Trophoblast cell (in vitro differentiated cells and primary cell): ENCODE results near the gene TRAF3IP1.

Source experiments
- DNase-seq, 2 donors: peaks; one replicate each; pipeline ENCODE4 v3.0.0-alpha.2; 2016
- H2AFZ ChIP-seq: 2 replicates; pipeline ENCODE4 v1.6.1; 2013; ENCODE audit warnings: low read length, moderate library complexity, mild to moderate bottlenecking; ENCODE audit not compliant: insufficient read depth, poor library complexity
- H2AK5ac ChIP-seq: 2 replicates; pipeline ENCODE4 v1.6.1; 2013; ENCODE audit warnings: mild to moderate bottlenecking, low read length
- H2BK120ac ChIP-seq: 2 replicates; pipeline ENCODE4 v1.6.1; 2013; ENCODE audit warnings: low read length, mild to moderate bottlenecking, moderate library complexity; ENCODE audit not compliant: insufficient read depth, poor library complexity
- H2BK12ac ChIP-seq: 2 replicates; pipeline ENCODE4 v1.6.1; 2013; ENCODE audit warnings: mild to moderate bottlenecking, low read length, moderate library complexity
- H2BK5ac ChIP-seq: 2 replicates; pipeline ENCODE4 v1.6.1; 2013; ENCODE audit warnings: low read length, low read depth, moderate library complexity, mild to moderate bottlenecking; ENCODE audit not compliant: poor library complexity
- H3K14ac ChIP-seq: 2 replicates; pipeline ENCODE4 v1.6.1; 2013; ENCODE audit warnings: mild to moderate bottlenecking, low read length
- H3K18ac ChIP-seq: 2 replicates; pipeline ENCODE4 v1.6.1; 2013; ENCODE audit warnings: mild to moderate bottlenecking, low read length
- H3K23ac ChIP-seq: 2 replicates; pipeline ENCODE4 v1.6.1; 2013; ENCODE audit warnings: low read length
- H3K27ac ChIP-seq: 2 replicates; pipeline ENCODE4 v1.5.1; 2013; ENCODE audit warnings: low read depth, mild to moderate bottlenecking, inconsistent platforms, low read length, moderate library complexity
- H3K27me3 ChIP-seq: 2 replicates; pipeline ENCODE4 v1.6.1; 2013; ENCODE audit warnings: inconsistent platforms, mild to moderate bottlenecking, low read length, moderate library complexity; ENCODE audit not compliant: insufficient read depth
- H3K36me3 ChIP-seq, 2 experiments: 1 replicate in 1 of 2; 2 replicates in 1 of 2; pipeline ENCODE4 v1.6.1; 2013; ENCODE audit warnings: low read length in 2 of 2, mild to moderate bottlenecking in 2 of 2, moderate library complexity in 1 of 2; ENCODE audit not compliant: insufficient read depth in 2 of 2, control insufficient read depth in 1 of 2
- H3K4ac ChIP-seq: 2 replicates; pipeline ENCODE4 v1.6.1; 2013; ENCODE audit warnings: low read depth, mild to moderate bottlenecking, low read length, moderate library complexity
- H3K4me1 ChIP-seq, 2 experiments: 1 replicate in 1 of 2; 2 replicates in 1 of 2; pipeline ENCODE4 v1.6.1; 2013; ENCODE audit warnings: low read length in 2 of 2, mild to moderate bottlenecking in 2 of 2, moderate library complexity in 1 of 2; ENCODE audit not compliant: insufficient read depth in 2 of 2, control insufficient read depth in 1 of 2
- H3K4me2 ChIP-seq: 2 replicates; pipeline ENCODE4 v1.6.1; 2013; ENCODE audit warnings: inconsistent platforms, mild to moderate bottlenecking, low read length, moderate library complexity
- H3K4me3 ChIP-seq: 2 replicates; pipeline ENCODE4 v1.5.1; 2013; ENCODE audit warnings: mild to moderate bottlenecking, low read depth, low read length, inconsistent platforms
- H3K79me1 ChIP-seq: one replicate; pipeline ENCODE4 v1.6.1; 2013; ENCODE audit warnings: low read length
- H3K79me2 ChIP-seq: 2 replicates; pipeline ENCODE4 v1.6.1; 2013; ENCODE audit warnings: low read length, mild to moderate bottlenecking; ENCODE audit not compliant: control insufficient read depth, insufficient read depth, poor library complexity
- H3K9ac ChIP-seq: 2 replicates; pipeline ENCODE4 v1.6.1; 2013; ENCODE audit warnings: mild to moderate bottlenecking, low read length
- H3K9me3 ChIP-seq: 2 replicates; pipeline ENCODE4 v1.6.1; 2013; ENCODE audit warnings: low read depth, mild to moderate bottlenecking, control low read depth, inconsistent platforms, low read length; ENCODE audit not compliant: insufficient read depth
- H4K12ac ChIP-seq: 2 replicates; pipeline ENCODE4 v1.6.1; 2013; ENCODE audit warnings: low read depth, mild to moderate bottlenecking, low read length, moderate library complexity
- H4K8ac ChIP-seq: 2 replicates; pipeline ENCODE4 v1.6.1; 2013; ENCODE audit warnings: low read depth, mild to moderate bottlenecking, low read length, moderate library complexity
- H4K91ac ChIP-seq: one replicate; pipeline ENCODE4 v1.6.1; 2013; ENCODE audit warnings: low read depth, mild to moderate bottlenecking, low read length, moderate library complexity
- WGBS: extraction: QIAGEN DNeasy Blood & Tissue Kit; methylation state at CpG from one replicate; pipeline ENCODE4 v1.1.7; 2013; ENCODE audit warnings: missing lambda C conversion rate; ENCODE audit not compliant: insufficient read length, insufficient coverage; ENCODE audit errors: extremely low coverage; 5-methylcytosine and 5-hydroxymethylcytosine counted together

TRAF3IP1 gene

DNA sequence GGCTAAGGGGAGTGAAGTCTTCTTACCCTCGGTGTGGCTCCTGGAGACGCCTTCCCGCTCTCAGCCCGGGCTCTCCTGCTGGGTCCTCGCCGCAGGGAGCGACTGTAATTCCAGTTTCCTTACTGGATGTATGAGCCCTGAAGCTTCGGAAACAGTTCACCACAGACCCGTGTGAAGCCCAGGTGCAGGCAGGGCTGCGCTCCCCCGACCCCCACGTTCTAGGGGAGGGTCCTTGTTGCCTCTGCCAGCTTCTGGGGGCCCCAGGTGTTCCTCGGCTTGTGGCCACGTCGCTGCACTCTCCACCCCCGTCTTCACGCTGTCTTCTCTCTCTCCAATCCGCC lies 101.3 kb downstream of the TRAF3IP1 start:
- Histone ChIP-seq H3K18ac (no peak overlapping the region), H3K79me1 (peaks cover 6% of the 10 kb centered on the region), H2BK120ac (no peak overlapping the region), H4K91ac (no peak overlapping the region), H2BK12ac (no peak overlapping the region), H3K23ac (no peak overlapping the region), H3K14ac (no peak overlapping the region), H3K4ac (no peak overlapping the region), H3K27ac (no peak overlapping the region), H2AFZ (no peak overlapping the region), H2AK5ac (no peak overlapping the region), H4K12ac (no peak overlapping the region), H2BK5ac (no peak overlapping the region), H3K4me3 (no peak overlapping the region), H3K4me2 (no peak overlapping the region), H3K9me3 (no peaks in the 10 kb centered on the region), H3K79me2 (peaks cover 2% of the 10 kb centered on the region), H3K4me1 (peaks cover 6 to 8% of the 10 kb centered on the region in 2 experiments), H3K9ac (no peak overlapping the region), H3K27me3 (no peaks in the 10 kb centered on the region), H4K8ac (no peak overlapping the region), H3K36me3 (no peaks in the 10 kb centered on the region)
- WGBS = no CpG with 5 or more reads among the region's 18 CpGs
- no peak for DNase-seq

DNA sequence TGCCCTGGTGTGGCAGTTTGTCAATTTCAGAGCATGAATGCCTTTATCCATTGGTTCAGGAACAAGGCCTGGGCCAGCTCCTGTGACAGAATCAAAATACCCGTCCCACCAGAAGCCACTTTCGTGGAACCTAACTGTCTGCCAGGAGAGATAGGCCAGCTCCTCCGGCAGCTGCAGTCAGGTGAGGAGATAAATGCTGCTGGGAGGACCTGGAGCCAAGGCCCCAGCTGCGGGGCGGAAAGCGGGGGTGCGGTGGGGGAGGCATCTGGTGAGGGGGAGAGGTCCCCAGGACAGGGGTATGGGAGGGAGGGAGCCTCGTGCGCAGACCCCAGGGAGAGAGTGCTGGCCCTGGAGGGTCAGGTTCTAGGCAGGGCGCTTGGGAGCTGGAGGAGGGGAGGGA lies 102.0 kb downstream of the TRAF3IP1 start:
- H3K18ac ChIP-seq = no peak overlapping the region
- H3K4ac ChIP-seq = no peak overlapping the region

DNA sequence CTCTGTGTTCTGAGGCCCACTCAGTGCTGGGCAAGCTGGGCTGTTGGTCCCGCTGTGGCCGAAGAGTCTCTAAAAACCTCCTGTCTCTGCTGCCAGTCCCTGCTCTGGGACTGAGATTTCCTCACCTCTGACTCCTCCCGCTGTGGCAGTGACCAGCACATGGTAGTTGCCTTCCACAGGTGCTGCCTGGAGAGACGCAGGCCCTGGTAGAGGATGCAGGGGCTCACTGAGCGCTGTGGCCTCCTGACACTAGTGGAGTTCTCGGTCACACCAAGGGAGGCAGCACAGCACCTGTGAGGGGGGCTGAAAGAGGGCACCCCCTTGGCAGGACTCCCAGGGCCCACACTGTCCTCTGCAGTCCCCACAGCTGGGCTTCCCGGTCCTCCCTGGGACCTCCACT lies 102.6 kb downstream of the TRAF3IP1 start:
- Histone ChIP-seq H3K4ac (no peak overlapping the region), H4K91ac (no peak overlapping the region), H3K79me1 (peaks cover 14% of the 10 kb centered on the region), H2BK120ac (no peak overlapping the region), H3K79me2 (peaks cover 9% of the 10 kb centered on the region), H3K27me3 (no peaks in the 10 kb centered on the region), H3K4me1 (peaks cover 7 to 14% of the 10 kb centered on the region in 2 experiments), H3K4me2 (no peak overlapping the region), H3K18ac (no peak overlapping the region), H3K27ac (no peak overlapping the region), H2BK12ac (no peak overlapping the region), H3K14ac (no peak overlapping the region), H2AK5ac (no peak overlapping the region), H3K36me3 (no peaks in the 10 kb centered on the region), H3K9ac (no peak overlapping the region), H4K12ac (no peak overlapping the region), H3K9me3 (no peaks in the 10 kb centered on the region), H4K8ac (no peak overlapping the region), H3K4me3 (no peak overlapping the region), H3K23ac (no peak overlapping the region), H2BK5ac (no peak overlapping the region), H2AFZ (no peak overlapping the region)
- no CpG with 5 or more reads among the region's 7 CpGs for WGBS
- DNase-seq = no peak

More for the DNA sequence above, 102.0 kb downstream of the TRAF3IP1 start:
- Histone ChIP-seq H3K36me3 (no peaks in the 10 kb centered on the region), H3K27ac (no peak overlapping the region), H2BK120ac (no peak overlapping the region), H3K4me2 (no peak overlapping the region), H3K23ac (no peak overlapping the region), H3K9me3 (no peaks in the 10 kb centered on the region), H4K12ac (no peak overlapping the region), H3K27me3 (no peaks in the 10 kb centered on the region), H3K9ac (no peak overlapping the region), H2AK5ac (no peak overlapping the region), H3K79me2 (peaks cover 6% of the 10 kb centered on the region), H2BK12ac (no peak overlapping the region), H4K8ac (no peak overlapping the region), H4K91ac (no peak overlapping the region), H3K14ac (no peak overlapping the region), H2AFZ (no peak overlapping the region), H3K4me1 (peaks cover 6 to 8% of the 10 kb centered on the region in 2 experiments), H3K79me1 (peaks cover 12% of the 10 kb centered on the region), H2BK5ac (no peak overlapping the region), H3K4me3 (no peak overlapping the region)
- DNase-seq = no peak
- WGBS = no CpG with 5 or more reads among the region's 10 CpGs

DNA sequence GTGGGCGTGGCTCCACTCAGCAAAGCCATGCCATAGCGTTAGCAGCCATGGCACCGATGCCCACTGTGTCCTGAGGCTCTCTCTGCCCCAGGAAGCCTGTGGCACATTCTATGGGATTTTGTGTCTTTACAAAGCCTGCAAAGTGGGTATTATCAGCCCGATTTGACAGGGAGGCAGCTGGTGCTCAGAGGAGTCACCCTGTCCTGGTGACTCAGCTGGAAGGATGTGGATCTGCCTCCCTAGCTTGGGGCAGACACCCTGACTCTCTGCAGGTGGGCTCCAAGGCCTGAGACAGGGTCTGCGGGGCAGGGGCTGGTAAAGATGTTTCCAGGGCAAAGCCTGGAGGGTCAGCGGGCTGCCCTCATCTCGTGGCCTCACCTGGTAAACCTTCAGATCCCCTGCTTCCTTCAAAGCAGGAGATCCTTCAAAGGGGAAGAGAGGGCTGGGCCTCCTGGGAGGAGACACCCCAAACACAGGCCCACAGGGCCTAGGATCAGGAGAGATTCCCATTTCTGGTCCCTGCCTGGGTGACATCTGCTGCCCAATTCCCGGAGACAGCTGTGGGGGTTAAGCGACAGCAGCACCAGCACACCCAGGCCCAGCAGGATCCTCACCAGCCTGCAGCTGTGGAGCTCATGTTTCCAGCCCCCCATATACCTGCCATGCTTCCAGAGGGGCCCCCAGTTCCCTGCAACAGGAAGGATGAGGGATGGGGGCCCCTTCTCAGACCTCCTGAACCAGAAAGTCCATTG lies 103.4 kb downstream of the TRAF3IP1 start:
- no CpG with 5 or more reads among the region's 9 CpGs for WGBS
- H4K91ac ChIP-seq = no peak overlapping the region

More for the DNA sequence above, 103.4 kb downstream of the TRAF3IP1 start:
- H3K36me3 ChIP-seq = no peaks in the 10 kb centered on the region
- no peak overlapping the region for H2AFZ ChIP-seq
- no peaks in the 10 kb centered on the region for H3K9me3 ChIP-seq
- H3K4me3 ChIP-seq = no peak overlapping the region
- H4K12ac ChIP-seq = no peak overlapping the region
- no peak overlapping the region for H2BK12ac ChIP-seq
- H2AK5ac ChIP-seq = no peak overlapping the region
- H3K4ac ChIP-seq = no peak overlapping the region
- DNase-seq = no peak
- H2BK5ac ChIP-seq = no peak overlapping the region
- no peaks in the 10 kb centered on the region for H3K27me3 ChIP-seq
- no peak overlapping the region for H3K9ac ChIP-seq
- H3K79me2 ChIP-seq = peaks cover 12% of the 10 kb centered on the region
- H4K8ac ChIP-seq = no peak overlapping the region
- H3K14ac ChIP-seq = no peak overlapping the region
- H3K23ac ChIP-seq = no peak overlapping the region
- peaks cover 14% of the 10 kb centered on the region for H3K79me1 ChIP-seq
- no peak overlapping the region for H3K27ac ChIP-seq
- H3K18ac ChIP-seq = no peak overlapping the region
- no peak overlapping the region for H2BK120ac ChIP-seq
- peaks cover 9 to 17% of the 10 kb centered on the region in 2 experiments for H3K4me1 ChIP-seq
- no peak overlapping the region for H3K4me2 ChIP-seq
